Keratinocyte (primary cell): ENCODE results near the gene CPAMD8. TPM values are rescaled to one million over a fixed set of nuclear protein-coding genes. Genes with fewer than 3 reads are reported as not detected.

Source experiments
- DNase-seq: peaks from one replicate; pipeline ENCODE4 v3.0.0-alpha.2; 2011; ENCODE audit warnings: low read depth, missing footprints, low spot score
- FAIRE-seq: peaks from 2 replicates; lab custom pipeline; 2011; peaks lifted over from hg19 to GRCh38; lab: Jason Lieb, UNC
- H2AFZ ChIP-seq: 2 replicates; pipeline ENCODE4 v1.6.0; 2012; ENCODE audit warnings: low read length, control low read depth, inconsistent platforms; ENCODE audit not compliant: control insufficient read depth
- H3K27ac ChIP-seq: 2 replicates; pipeline ENCODE4 v1.5.1; 2011; ENCODE audit warnings: low read length; ENCODE audit not compliant: control insufficient read depth, insufficient read depth
- H3K27me3 ChIP-seq: 3 replicates; pipeline ENCODE4 v1.6.0; 2011; ENCODE audit warnings: low read length; ENCODE audit not compliant: control insufficient read depth, insufficient read depth; ENCODE audit errors: extremely low read depth
- H3K36me3 ChIP-seq, 2 experiments: 2 replicates in 1 of 2; 3 replicates in 1 of 2; pipeline ENCODE4 v1.5.1; 2011; ENCODE audit warnings: low read length in 2 of 2, mild to moderate bottlenecking in 1 of 2; ENCODE audit not compliant: control insufficient read depth in 2 of 2, insufficient read depth in 2 of 2; ENCODE audit errors: extremely low read depth in 1 of 2
- H3K4me1 ChIP-seq: 3 replicates; pipeline ENCODE4 v1.5.1; 2011; ENCODE audit warnings: low read length; ENCODE audit not compliant: control insufficient read depth, insufficient read depth; ENCODE audit errors: extremely low read depth
- H3K4me2 ChIP-seq: 3 replicates; pipeline ENCODE4 v1.6.0; 2011; ENCODE audit warnings: low read depth, low read length; ENCODE audit not compliant: control insufficient read depth, insufficient read depth; ENCODE audit errors: extremely low read depth
- H3K4me3 ChIP-seq, 3 experiments: fragments of 200-600 bp in 1 of 3; sonication (generic) in 1 of 3; 2 replicates in 2 of 3; 3 replicates in 1 of 3; pipeline ENCODE4 v1.5.1; 2011 to 2016; ENCODE audit warnings: low read length in 3 of 3, mild to moderate bottlenecking in 3 of 3, control low read depth in 2 of 3, inconsistent platforms in 1 of 3, low read depth in 1 of 3, mixed read lengths in 1 of 3, mixed run types in 1 of 3, moderate library complexity in 1 of 3; ENCODE audit not compliant: control insufficient read depth in 2 of 3, insufficient read depth in 2 of 3; ENCODE audit errors: extremely low read depth in 1 of 3
- H3K79me2 ChIP-seq: 2 replicates; pipeline ENCODE4 v1.6.0; 2012; ENCODE audit warnings: low read length; ENCODE audit not compliant: control insufficient read depth, insufficient read depth
- H3K9ac ChIP-seq: 3 replicates; pipeline ENCODE4 v1.6.0; 2011; ENCODE audit warnings: low read length; ENCODE audit not compliant: control insufficient read depth, insufficient read depth; ENCODE audit errors: extremely low read depth
- H3K9me1 ChIP-seq: 3 replicates; pipeline ENCODE4 v1.6.0; 2011; ENCODE audit warnings: low read length; ENCODE audit not compliant: control insufficient read depth, insufficient read depth; ENCODE audit errors: extremely low read depth
- H3K9me3 ChIP-seq: 2 replicates; pipeline ENCODE4 v1.5.1; 2012; ENCODE audit warnings: low read depth, low read length; ENCODE audit not compliant: control insufficient read depth
- H4K20me1 ChIP-seq: 3 replicates; pipeline ENCODE4 v1.6.0; 2011; ENCODE audit warnings: low read length; ENCODE audit not compliant: control insufficient read depth, insufficient read depth; ENCODE audit errors: extremely low read depth
- EZH2 ChIP-seq: IDR thresholded peaks from one replicate; pipeline ENCODE4 v1.6.1; 2012; ENCODE audit warnings: inconsistent platforms, mild to moderate bottlenecking, low read length, moderate library complexity
- dilution Hi-C: fragments of 300-500 bp; cut with MboI; formaldehyde crosslinking; loops from one replicate; pipeline ENCODE4 v1.7.0; 2020; ENCODE audit warnings: low sequenced_read_pairs; ENCODE audit not compliant: extremely low pct_ligation_motif_present
- polyA plus RNA-seq, 5 experiments: library from polyadenylated mRNA; depleted of rRNA in 3 of 5; stranded (reverse) in 3 of 5; stranded (forward) in 1 of 5; unstranded in 1 of 5; fragments of >200 nt; gene quantifications; 1 replicate in 1 of 5; 2 replicates in 3 of 5; 3 replicates in 1 of 5; pipeline versions ENCODE4 v1.2.1 to v1.2.3, GENCODE V29; 2011 to 2012; ENCODE audit warnings: missing spikeins in 2 of 5, low read depth in 1 of 5, low replicate concordance in 1 of 5
- TF ChIP-seq, protein P1 (sequence below), 3 experiments: IDR thresholded peaks in 1 of 3; conservative IDR thresholded peaks in 1 of 3; optimal IDR thresholded peaks in 1 of 3; 2 replicates in 2 of 3; 3 replicates in 1 of 3; pipeline versions ENCODE3 to v1.5.1; 2011; ENCODE audit warnings: low read length in 3 of 3, mild to moderate bottlenecking in 3 of 3, moderate library complexity in 2 of 3, control low read depth in 1 of 3, inconsistent platforms in 1 of 3; ENCODE audit not compliant: insufficient read depth in 2 of 3; ENCODE audit errors: extremely low read depth in 1 of 3

Gene CPAMD8
- polyA plus RNA-seq, 1 donor (not counting 4 experiments of a cell fraction or from before 2014, with no cell fraction given) = 0.38 TPM

DNA sequence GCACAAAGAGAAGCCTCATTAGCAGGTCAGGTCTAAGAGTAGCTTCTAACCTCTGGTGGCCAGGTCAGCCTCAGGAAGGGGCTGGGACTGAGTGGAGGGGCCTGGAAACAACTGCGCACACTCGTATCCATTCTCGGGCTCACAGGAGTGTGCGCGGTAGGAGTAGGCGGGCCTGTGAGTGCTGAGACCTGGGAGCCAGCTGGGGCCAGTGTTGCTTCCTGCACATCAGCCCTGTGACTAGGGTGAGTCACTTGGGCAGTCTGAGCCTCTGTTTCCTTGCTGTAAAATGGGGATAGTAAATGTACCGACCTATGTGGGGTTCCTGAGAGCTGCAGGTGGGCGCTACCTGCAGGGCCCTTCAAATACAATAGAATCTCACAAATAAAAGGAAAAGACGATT is 170.5 kb downstream of the CPAMD8 start:
- Histone ChIP-seq H3K27ac (no peak overlapping the region), H4K20me1 (peaks cover 3% of the 10 kb centered on the region), H3K9me3 (no peaks in the 10 kb centered on the region), H3K4me3 (no peak overlapping the region), H3K4me2 (no peak overlapping the region), H3K4me1 (no peaks in the 10 kb centered on the region), H3K9me1 (no peaks in the 10 kb centered on the region), H3K27me3 (no peaks in the 10 kb centered on the region), H3K36me3 (peaks cover 20 to 26% of the 10 kb centered on the region in 2 experiments), H3K9ac (no peak overlapping the region), H3K79me2 (peaks cover 4% of the 10 kb centered on the region), H2AFZ (no peak overlapping the region)
- no peak for DNase-seq
- dilution Hi-C loops = no loop called here
- no peak for FAIRE-seq
- TF ChIP-seq, protein P1, sequence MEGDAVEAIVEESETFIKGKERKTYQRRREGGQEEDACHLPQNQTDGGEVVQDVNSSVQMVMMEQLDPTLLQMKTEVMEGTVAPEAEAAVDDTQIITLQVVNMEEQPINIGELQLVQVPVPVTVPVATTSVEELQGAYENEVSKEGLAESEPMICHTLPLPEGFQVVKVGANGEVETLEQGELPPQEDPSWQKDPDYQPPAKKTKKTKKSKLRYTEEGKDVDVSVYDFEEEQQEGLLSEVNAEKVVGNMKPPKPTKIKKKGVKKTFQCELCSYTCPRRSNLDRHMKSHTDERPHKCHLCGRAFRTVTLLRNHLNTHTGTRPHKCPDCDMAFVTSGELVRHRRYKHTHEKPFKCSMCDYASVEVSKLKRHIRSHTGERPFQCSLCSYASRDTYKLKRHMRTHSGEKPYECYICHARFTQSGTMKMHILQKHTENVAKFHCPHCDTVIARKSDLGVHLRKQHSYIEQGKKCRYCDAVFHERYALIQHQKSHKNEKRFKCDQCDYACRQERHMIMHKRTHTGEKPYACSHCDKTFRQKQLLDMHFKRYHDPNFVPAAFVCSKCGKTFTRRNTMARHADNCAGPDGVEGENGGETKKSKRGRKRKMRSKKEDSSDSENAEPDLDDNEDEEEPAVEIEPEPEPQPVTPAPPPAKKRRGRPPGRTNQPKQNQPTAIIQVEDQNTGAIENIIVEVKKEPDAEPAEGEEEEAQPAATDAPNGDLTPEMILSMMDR (optimal IDR thresholded peaks at IDR 0.05 in 1 of 3, IDR thresholded peaks at IDR 0.05 in 1 of 3, conservative IDR thresholded peaks at IDR 0.05 in 1 of 3; ENCODE audit: extremely low read depth in 1 of 3, insufficient read depth in 2 of 3, low read length in 3 of 3) = no peak
- no peak for TF ChIP-seq EZH2

DNA sequence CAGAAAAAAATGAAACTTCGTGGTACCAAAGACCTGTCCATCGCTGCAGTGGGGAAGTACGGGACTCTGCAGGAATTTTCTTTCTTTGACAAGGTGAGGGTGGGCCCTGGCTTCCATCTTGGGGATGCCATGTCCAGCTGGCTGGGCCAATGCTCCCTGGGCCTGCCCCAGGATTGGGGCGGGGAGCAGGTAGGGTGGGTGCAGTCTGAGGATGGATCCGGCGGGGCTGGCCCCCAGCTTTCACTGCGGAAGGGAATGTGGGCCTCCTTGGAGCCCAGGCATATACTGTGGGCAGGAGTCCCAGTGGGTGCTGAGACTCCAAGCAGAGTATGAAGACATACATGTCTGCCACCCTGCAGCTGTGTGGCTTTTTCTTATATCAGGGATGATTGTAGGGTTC is 173.5 kb downstream of the CPAMD8 start:
- H2AFZ ChIP-seq = no peak overlapping the region
- no peaks in the 10 kb centered on the region for H3K27me3 ChIP-seq
- dilution Hi-C loops = no loop called here
- no peak for DNase-seq
- H4K20me1 ChIP-seq = peaks cover 3% of the 10 kb centered on the region
- H3K79me2 ChIP-seq = peaks cover 4% of the 10 kb centered on the region
- peaks cover 30 to 35% of the 10 kb centered on the region in 2 experiments for H3K36me3 ChIP-seq
- no peaks in the 10 kb centered on the region for H3K9me1 ChIP-seq
- TF ChIP-seq EZH2 = no peak
- TF ChIP-seq, protein P1 (optimal IDR thresholded peaks at IDR 0.05 in 1 of 3, IDR thresholded peaks at IDR 0.05 in 1 of 3, conservative IDR thresholded peaks at IDR 0.05 in 1 of 3; ENCODE audit: extremely low read depth in 1 of 3, insufficient read depth in 2 of 3, low read length in 3 of 3) = no peak
- no peak overlapping the region for H3K9ac ChIP-seq
- FAIRE-seq = no peak
- no peak overlapping the region for H3K27ac ChIP-seq
- H3K4me2 ChIP-seq = no peak overlapping the region
- H3K4me1 ChIP-seq = no peaks in the 10 kb centered on the region
- H3K4me3 ChIP-seq = no peak overlapping the region
- H3K9me3 ChIP-seq = no peaks in the 10 kb centered on the region
